ENCODE data around the gene FGFR2. TPM values are rescaled to one million over a fixed set of nuclear protein-coding genes. Genes with fewer than 3 reads are reported as not detected.

Gene FGFR2
- total and polyA plus RNA-seq, 9 of the 15 experiments (the other 6 are each of a cell fraction or from before 2014, with no cell fraction given), result 0.20 TPM; not detected in 8

- no peak for FAIRE-seq
- CTCF ChIA-PET (ENCODE audit: low intra/inter-chr PET ratio), result no interaction called here
- Histone ChIP-seq H3K4me2 (ENCODE audit: insufficient read depth, low read length) (no peak overlapping the region), H3K27me3 (ENCODE audit: control insufficient read depth in 2 of 2, insufficient read depth in 2 of 2, low read length in 2 of 2) (peaks cover 0 to 10% of the 10 kb centered on the region in 2 experiments; a peak in 1 of 5 replicates), H3K9me3 (replicated peaks; ENCODE audit: control insufficient read depth, insufficient read depth, low read depth, low read length) (no peaks in the 10 kb centered on the region), H3K4me3 (no peak overlapping the region), H3K9ac (ENCODE audit: insufficient read depth in 1 of 2, low read depth in 2 of 2, low read length in 2 of 2) (no peak overlapping the region), H3K27ac (ENCODE audit: extremely low read depth, low read depth, low read length) (no peak overlapping the region), H3K4me1 (replicated peaks in 1 of 2; ENCODE audit: control insufficient read depth in 2 of 2, insufficient read depth in 2 of 2, low read length in 2 of 2) (no peaks in the 10 kb centered on the region), H3K36me3 (ENCODE audit: control insufficient read depth, insufficient read depth, low read length) (no peaks in the 10 kb centered on the region), H3K79me2 (ENCODE audit: control insufficient read depth, insufficient read depth, low read length) (no peaks in the 10 kb centered on the region), H3K9me1 (ENCODE audit: control insufficient read depth, insufficient read depth, low read length) (no peaks in the 10 kb centered on the region), H4K20me1 (replicated peaks; ENCODE audit: control insufficient read depth, insufficient read depth, low read length) (no peaks in the 10 kb centered on the region), H2AFZ (ENCODE audit: low read depth, low read length) (no peak overlapping the region)
- in situ Hi-C loops (cut with MboI) (no loop called here), intact Hi-C loops (cut with micrococcal nuclease) (no loop called here)
- TF ChIP-seq, protein P1, sequence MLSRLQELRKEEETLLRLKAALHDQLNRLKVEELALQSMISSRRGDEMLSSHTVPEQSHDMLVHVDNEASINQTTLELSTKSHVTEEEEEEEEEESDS (CRISPR knock-in tag; IDR thresholded peaks at IDR 0.05), result no peak
- TF ChIP-seq, protein P2, sequence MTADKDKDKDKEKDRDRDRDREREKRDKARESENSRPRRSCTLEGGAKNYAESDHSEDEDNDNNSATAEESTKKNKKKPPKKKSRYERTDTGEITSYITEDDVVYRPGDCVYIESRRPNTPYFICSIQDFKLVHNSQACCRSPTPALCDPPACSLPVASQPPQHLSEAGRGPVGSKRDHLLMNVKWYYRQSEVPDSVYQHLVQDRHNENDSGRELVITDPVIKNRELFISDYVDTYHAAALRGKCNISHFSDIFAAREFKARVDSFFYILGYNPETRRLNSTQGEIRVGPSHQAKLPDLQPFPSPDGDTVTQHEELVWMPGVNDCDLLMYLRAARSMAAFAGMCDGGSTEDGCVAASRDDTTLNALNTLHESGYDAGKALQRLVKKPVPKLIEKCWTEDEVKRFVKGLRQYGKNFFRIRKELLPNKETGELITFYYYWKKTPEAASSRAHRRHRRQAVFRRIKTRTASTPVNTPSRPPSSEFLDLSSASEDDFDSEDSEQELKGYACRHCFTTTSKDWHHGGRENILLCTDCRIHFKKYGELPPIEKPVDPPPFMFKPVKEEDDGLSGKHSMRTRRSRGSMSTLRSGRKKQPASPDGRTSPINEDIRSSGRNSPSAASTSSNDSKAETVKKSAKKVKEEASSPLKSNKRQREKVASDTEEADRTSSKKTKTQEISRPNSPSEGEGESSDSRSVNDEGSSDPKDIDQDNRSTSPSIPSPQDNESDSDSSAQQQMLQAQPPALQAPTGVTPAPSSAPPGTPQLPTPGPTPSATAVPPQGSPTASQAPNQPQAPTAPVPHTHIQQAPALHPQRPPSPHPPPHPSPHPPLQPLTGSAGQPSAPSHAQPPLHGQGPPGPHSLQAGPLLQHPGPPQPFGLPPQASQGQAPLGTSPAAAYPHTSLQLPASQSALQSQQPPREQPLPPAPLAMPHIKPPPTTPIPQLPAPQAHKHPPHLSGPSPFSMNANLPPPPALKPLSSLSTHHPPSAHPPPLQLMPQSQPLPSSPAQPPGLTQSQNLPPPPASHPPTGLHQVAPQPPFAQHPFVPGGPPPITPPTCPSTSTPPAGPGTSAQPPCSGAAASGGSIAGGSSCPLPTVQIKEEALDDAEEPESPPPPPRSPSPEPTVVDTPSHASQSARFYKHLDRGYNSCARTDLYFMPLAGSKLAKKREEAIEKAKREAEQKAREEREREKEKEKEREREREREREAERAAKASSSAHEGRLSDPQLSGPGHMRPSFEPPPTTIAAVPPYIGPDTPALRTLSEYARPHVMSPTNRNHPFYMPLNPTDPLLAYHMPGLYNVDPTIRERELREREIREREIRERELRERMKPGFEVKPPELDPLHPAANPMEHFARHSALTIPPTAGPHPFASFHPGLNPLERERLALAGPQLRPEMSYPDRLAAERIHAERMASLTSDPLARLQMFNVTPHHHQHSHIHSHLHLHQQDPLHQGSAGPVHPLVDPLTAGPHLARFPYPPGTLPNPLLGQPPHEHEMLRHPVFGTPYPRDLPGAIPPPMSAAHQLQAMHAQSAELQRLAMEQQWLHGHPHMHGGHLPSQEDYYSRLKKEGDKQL (CRISPR knock-in tag; IDR thresholded peaks at IDR 0.05; ENCODE audit: borderline replicate concordance), result no peak
- TF ChIP-seq ZNF143 (CRISPR knock-in tag; IDR thresholded peaks at IDR 0.05) (no peak), HDGF (IDR thresholded peaks at IDR 0.05) (no peak), FOXA1 (IDR thresholded peaks at IDR 0.05; ENCODE audit: borderline replicate concordance) (no peak), DMBX1 (CRISPR knock-in tag; IDR thresholded peaks at IDR 0.05; ENCODE audit: borderline replicate concordance) (no peak), FOXJ2 (tag; IDR thresholded peaks at IDR 0.05) (no peak)
- DNase-seq (ENCODE audit: extremely low read depth in 1 of 4, low spot score in 3 of 4), result no peak
- ATAC-seq, result no peak
- no TSS peak for BruUV-seq (replicated peaks)
- POLR2A ChIA-PET, result no interaction called here
- 0% methylated on average over 8 of the region's 11 CpGs for WGBS (ENCODE audit: insufficient coverage, low coverage, missing lambda C conversion rate)
Observed at GRCh38 chr10:121526135-121526790, 72.0 kb downstream of the FGFR2 start.
